GM10248 (cell line): ENCODE data around the gene SLC9A8.
"Not testable (repeated sequence)": the region's sequence is repeated elsewhere in the genome, so short reads cannot be mapped to it uniquely, and the experiment has no call there.

ENCODE experiments used
- CTCF ChIA-PET: fragments of 300-600 bp; sonication (Branson Sonifier 250); formaldehyde crosslinking; extraction: SDS; loops from one replicate; lab custom pipeline; 2021; ENCODE audit warnings: antibody characterized with exemption; lab: Yijun Ruan, JAX
- POLR2A ChIA-PET: fragments of 350-650 bp; sonication (Branson Sonifier 250); formaldehyde crosslinking; extraction: SDS; loops from one replicate; lab custom pipeline; 2020; ENCODE audit warnings: antibody characterized with exemption; lab: Yijun Ruan, JAX
- DNase-seq: peaks from one replicate; pipeline ENCODE4 v3.0.0; 2012; ENCODE audit errors: extremely low spot score
- CTCF ChIP-seq: IDR thresholded peaks from 2 replicates; pipeline ENCODE4 v1.5.1; 2012; ENCODE audit warnings: mild to moderate bottlenecking, low read depth; ENCODE audit errors: extremely low read depth, missing control alignments, control extremely low read depth

Gene SLC9A8

GRCh38 chr20:49768204-49769047 lies 44.2 kb upstream of the SLC9A8 start:
- TF ChIP-seq CTCF: no peak
- no peak for DNase-seq
- ChIA-PET CTCF (no interaction called here), POLR2A (no interaction called here)

- POLR2A ChIA-PET: no interaction called here
- TF ChIP-seq CTCF: no peak
- CTCF ChIA-PET: no interaction called here
- DNase-seq: no peak
These were observed 43.5 kb upstream of the SLC9A8 start for GRCh38 chr20:49769048-49769581.

GRCh38 chr20:49770634-49771033 lies 42.0 kb upstream of the SLC9A8 start:
- POLR2A ChIA-PET: no interaction called here
- CTCF ChIA-PET: no interaction called here
- no peak for TF ChIP-seq CTCF
- DNase-seq: no peak

GRCh38 chr20:49774213-49774612 lies 38.4 kb upstream of the SLC9A8 start:
- POLR2A ChIA-PET, DNase-seq: not testable (repeated sequence)

GRCh38 chr20:49775229-49775693 lies 37.4 kb upstream of the SLC9A8 start:
- POLR2A ChIA-PET: no interaction called here
- CTCF ChIA-PET: interaction anchor here (1.0 to 1.3 kb wide), 5 partner anchors 8 to 76 kb away, joined by 3 to 5 read pairs (median 3); no protein-coding TSS in a partner anchor
- TF ChIP-seq CTCF: no peak
- no peak for DNase-seq

More at GRCh38 chr20:49774213-49774612, 38.4 kb upstream of the SLC9A8 start:
- CTCF ChIA-PET: interaction anchor here (1.0 kb wide), 1 partner anchor 10 kb away, joined by 3 read pairs; no protein-coding TSS in a partner anchor

- DNase-seq: no peak
- POLR2A ChIA-PET: no interaction called here
- no peak for TF ChIP-seq CTCF
- CTCF ChIA-PET: no interaction called here
These were observed 32.7 kb upstream of the SLC9A8 start for GRCh38 chr20:49779972-49780371.

- no peak for DNase-seq
- CTCF ChIA-PET: no interaction called here
- POLR2A ChIA-PET: no interaction called here
- no peak for TF ChIP-seq CTCF
These were observed 31.0 kb upstream of the SLC9A8 start for GRCh38 chr20:49781676-49782075.

GRCh38 chr20:49782439-49782838 lies 30.2 kb upstream of the SLC9A8 start:
- CTCF ChIA-PET: interaction anchor here (1.9 kb wide), 1 partner anchor 172 kb away, joined by 5 read pairs; no protein-coding TSS in a partner anchor
- POLR2A ChIA-PET, DNase-seq: not testable (repeated sequence)

GRCh38 chr20:49783021-49783995 lies 29.3 kb upstream of the SLC9A8 start:
- POLR2A ChIA-PET, DNase-seq: not testable (repeated sequence)
- CTCF ChIA-PET: interaction anchor here (1.0 to 1.9 kb wide), 4 partner anchors 9 to 173 kb away, joined by 3 to 5 read pairs (median 3); no protein-coding TSS in a partner anchor
